Fibroblast of villous mesenchyme (primary cell): ENCODE measurements around the gene PGGT1B. TPM values are rescaled to one million over a fixed set of nuclear protein-coding genes. Genes with fewer than 3 reads are reported as not detected.
A peak's percentile ranks its signal among the peaks of the same experiment; 100 is the strongest.

Source experiments
- DNase-seq: peaks from one replicate; pipeline ENCODE4 v3.0.0-alpha.2; 2010; ENCODE audit warnings: low read depth
- H3K4me3 ChIP-seq: 2 replicates; pipeline ENCODE4 v1.5.1; 2011; ENCODE audit warnings: low read depth, mild to moderate bottlenecking, low read length
- total RNA-seq: library from RNA; depleted of rRNA; stranded (reverse); fragments of >200 nt; gene quantifications from 2 replicates; pipeline ENCODE4 v1.2.3, GENCODE V29; 2012
- TF ChIP-seq, protein P1 (sequence below): IDR thresholded peaks from 2 replicates; pipeline ENCODE4 v1.5.1; 2012; ENCODE audit warnings: low read depth, mild to moderate bottlenecking, low read length; ENCODE audit not compliant: insufficient read depth

PGGT1B gene
- total RNA-seq, 1 donor: 21.2 TPM

- TF ChIP-seq, protein P1, sequence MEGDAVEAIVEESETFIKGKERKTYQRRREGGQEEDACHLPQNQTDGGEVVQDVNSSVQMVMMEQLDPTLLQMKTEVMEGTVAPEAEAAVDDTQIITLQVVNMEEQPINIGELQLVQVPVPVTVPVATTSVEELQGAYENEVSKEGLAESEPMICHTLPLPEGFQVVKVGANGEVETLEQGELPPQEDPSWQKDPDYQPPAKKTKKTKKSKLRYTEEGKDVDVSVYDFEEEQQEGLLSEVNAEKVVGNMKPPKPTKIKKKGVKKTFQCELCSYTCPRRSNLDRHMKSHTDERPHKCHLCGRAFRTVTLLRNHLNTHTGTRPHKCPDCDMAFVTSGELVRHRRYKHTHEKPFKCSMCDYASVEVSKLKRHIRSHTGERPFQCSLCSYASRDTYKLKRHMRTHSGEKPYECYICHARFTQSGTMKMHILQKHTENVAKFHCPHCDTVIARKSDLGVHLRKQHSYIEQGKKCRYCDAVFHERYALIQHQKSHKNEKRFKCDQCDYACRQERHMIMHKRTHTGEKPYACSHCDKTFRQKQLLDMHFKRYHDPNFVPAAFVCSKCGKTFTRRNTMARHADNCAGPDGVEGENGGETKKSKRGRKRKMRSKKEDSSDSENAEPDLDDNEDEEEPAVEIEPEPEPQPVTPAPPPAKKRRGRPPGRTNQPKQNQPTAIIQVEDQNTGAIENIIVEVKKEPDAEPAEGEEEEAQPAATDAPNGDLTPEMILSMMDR: no peak
Measured at GRCh38 chr5:115237066-115237465, 25.6 kb downstream of the PGGT1B start.

DNA sequence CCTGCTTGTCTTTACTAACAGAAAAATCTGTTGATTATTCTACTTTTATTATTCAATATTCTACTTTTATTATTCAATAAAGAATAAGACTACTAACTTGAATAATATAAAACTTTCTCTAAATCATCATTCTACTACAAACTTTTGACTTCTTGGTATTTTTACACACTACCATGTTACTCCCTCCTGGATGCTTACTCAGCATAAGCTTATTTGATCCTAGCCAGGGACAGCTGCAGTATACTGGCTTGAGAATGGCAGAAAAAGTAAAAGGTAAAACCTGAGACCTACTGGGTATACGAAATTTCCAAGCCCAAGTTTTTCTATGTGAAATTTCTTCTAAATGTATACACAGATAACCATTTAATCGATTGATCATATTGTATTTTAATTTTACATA is 26.1 kb downstream of the PGGT1B start:
- DNase-seq: no peak
- TF ChIP-seq, protein P1: no peak
- H3K4me3 ChIP-seq: no peak overlapping the region

More at GRCh38 chr5:115237066-115237465, 25.6 kb downstream of the PGGT1B start:
- H3K4me3 ChIP-seq: no peak overlapping the region
- DNase-seq: no peak

GRCh38 chr5:115231598-115231997 is 31.1 kb downstream of the PGGT1B start:
- DNase-seq: no peak
- TF ChIP-seq, protein P1: no peak
- no peak overlapping the region for H3K4me3 ChIP-seq

DNA sequence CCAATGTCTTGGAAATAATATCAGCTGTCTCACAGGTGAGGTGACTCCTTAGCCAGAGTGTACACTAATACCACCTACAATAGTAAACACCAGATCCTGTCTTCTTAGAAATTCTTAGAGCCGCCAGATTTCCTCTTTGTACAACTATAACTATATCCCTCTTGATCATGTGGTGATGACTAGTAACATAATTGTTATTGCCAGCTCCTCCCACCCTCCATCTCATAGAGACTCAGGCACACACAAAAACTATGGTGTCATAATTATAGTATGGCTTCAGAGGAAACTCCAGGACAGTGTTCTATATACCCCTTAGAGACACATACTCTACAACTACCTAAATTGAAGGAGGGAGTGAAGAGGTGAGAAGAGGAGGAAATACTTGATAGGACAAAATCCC is 33.1 kb downstream of the PGGT1B start:
- no peak overlapping the region for H3K4me3 ChIP-seq
- DNase-seq: no peak
- TF ChIP-seq, protein P1: no peak

GRCh38 chr5:115227281-115227680 is 35.4 kb downstream of the PGGT1B start:
- TF ChIP-seq, protein P1: no peak
- no peak overlapping the region for H3K4me3 ChIP-seq
- DNase-seq: no peak

DNA sequence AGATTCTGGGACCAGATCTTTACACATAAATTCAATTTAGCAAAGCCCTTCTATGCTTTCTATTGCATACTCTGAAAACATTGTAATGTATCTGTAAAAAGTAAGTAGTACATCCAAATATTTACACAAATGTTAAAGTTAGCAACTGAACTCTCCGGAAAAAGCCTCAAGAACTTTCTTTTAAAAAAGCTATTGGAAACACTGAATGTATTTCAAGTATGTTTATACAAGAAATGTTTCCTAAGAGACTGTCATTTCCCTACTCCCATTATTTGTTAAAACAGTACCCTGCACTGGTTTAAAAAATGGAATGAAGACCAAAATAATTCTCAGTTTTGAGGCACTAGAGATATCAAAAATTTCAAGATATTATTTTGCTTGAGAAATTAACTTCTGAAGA is 48.1 kb downstream of the PGGT1B start:
- TF ChIP-seq, protein P1: no peak
- DNase-seq: peak; percentile 5

DNA sequence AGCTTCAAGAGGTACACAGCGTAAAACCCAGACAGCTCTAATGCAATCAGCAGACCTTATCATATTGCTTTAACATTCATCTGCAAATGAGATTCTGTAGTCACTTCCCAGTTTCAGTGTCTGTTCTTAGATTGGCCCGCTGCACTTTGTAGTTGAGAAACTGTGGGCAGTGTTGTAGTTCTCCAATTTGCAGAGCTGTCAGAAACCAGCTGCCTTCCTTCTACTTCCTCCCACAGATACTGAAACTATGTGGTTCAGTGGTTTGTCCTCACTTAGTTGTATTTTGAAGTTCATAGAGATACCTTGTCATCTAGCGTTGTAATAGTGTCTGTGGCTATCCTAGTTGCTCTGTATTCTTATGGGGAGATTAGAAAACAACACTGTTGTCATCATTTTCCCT is 53.4 kb downstream of the PGGT1B start:
- TF ChIP-seq, protein P1: no peak
- peak; percentile 82 for DNase-seq
- H3K4me3 ChIP-seq: no peak overlapping the region

More for the DNA sequence above, 48.1 kb downstream of the PGGT1B start:
- H3K4me3 ChIP-seq: no peak overlapping the region
